Fibroblast of skin of left quadriceps (primary cell): ENCODE measurements around the gene ARMC7.
A peak's percentile ranks its signal among the peaks of the same experiment; 100 is the strongest.
"Not testable (repeated sequence)": the region's sequence is repeated elsewhere in the genome, so short reads cannot be mapped to it uniquely, and the experiment has no call there.

Experiments
- DNase-seq, 2 experiments: peaks; one replicate each; pipeline ENCODE4 v3.0.0-alpha.2; 2013; ENCODE audit warnings: low read depth in 2 of 2

The ARMC7 gene

GRCh38 chr17:75154195-75155106 lies 44.7 kb downstream of the ARMC7 start, which contains the start of gene JPT1:
Gene JPT1, minus strand, starts transcription at chr17:75154512. Its CDS starts 115 bp downstream, at chr17:75154397.
- DNase-seq = peak; percentile 98

- DNase-seq = no peak
These were observed 45.4 kb downstream of the ARMC7 start for GRCh38 chr17:75155191-75155601.

GRCh38 chr17:75158480-75158879 lies 48.7 kb downstream of the ARMC7 start:
- not testable (repeated sequence) for DNase-seq

GRCh38 chr17:75159196-75160031 lies 49.6 kb downstream of the ARMC7 start:
- no peak for DNase-seq

- DNase-seq = no peak
These were observed 50.4 kb downstream of the ARMC7 start for GRCh38 chr17:75160211-75160610.

GRCh38 chr17:75163074-75163473 lies 53.3 kb downstream of the ARMC7 start:
- DNase-seq = no peak

GRCh38 chr17:75164606-75165005 lies 54.8 kb downstream of the ARMC7 start:
- DNase-seq = not testable (repeated sequence)

- DNase-seq = no peak
These were observed 59.2 kb downstream of the ARMC7 start for GRCh38 chr17:75168998-75169397.

- no peak for DNase-seq
These were observed 63.8 kb downstream of the ARMC7 start for GRCh38 chr17:75173526-75173925.

- no peak for DNase-seq
These were observed 65.2 kb downstream of the ARMC7 start for GRCh38 chr17:75174996-75175395.

- DNase-seq = no peak
These were observed 66.9 kb downstream of the ARMC7 start for GRCh38 chr17:75176625-75177024.

- DNase-seq = no peak
These were observed 68.7 kb downstream of the ARMC7 start for GRCh38 chr17:75178453-75178852.
